ENCODE results near the gene FSTL5. TPM values are rescaled to one million over a fixed set of nuclear protein-coding genes. Genes with fewer than 3 reads are reported as not detected.

The FSTL5 gene
- total RNA-seq, 1 experiment from 2014 or later, result not detected

DNA sequence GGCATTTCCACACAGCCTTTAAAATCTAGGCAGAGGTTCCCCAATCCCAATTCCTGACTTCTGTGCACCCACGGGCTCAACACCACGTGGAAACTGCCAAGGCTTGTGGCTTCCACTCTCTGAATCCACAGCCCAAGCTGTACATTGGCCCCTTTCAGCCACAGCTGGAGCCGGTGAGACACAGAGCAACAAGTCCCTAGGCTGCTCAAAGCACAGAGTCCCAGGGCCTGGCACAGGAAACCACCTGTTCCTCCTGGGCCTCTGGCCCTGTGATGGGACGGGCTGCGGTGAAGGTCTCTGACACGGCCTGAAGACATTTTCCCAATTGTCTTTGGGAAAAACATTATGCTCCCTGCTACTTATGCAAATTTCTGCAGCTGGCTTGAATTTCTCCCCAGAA lies 500.0 kb downstream of the FSTL5 start:
- in situ Hi-C loops (cut with HindIII; ENCODE audit: low pct_unique_long_range_greater_than_20kb, low sequenced_read_pairs), result no loop called here
- DNase-seq (ENCODE audit: low read depth), result no peak

DNA sequence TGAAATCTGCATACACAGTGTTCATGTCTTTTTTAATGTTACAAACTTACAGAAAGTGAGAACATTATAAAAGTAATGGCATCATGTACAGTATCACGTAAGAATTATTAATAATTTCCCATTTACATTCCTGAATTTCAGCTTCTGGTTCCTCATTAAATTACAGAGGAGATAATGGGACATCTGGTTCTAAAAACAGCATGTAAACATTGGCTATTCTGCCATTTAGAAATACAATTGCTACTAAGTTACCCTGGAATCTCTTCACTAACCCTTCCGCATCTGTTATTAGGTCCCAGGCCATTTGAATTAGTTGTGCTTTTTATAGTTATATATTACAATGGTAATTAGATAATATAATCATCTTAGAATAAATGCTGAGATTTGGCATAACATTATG lies 505.1 kb downstream of the FSTL5 start:
- in situ Hi-C loops (cut with HindIII; ENCODE audit: low pct_unique_long_range_greater_than_20kb, low sequenced_read_pairs), result no loop called here
- no peak for DNase-seq (ENCODE audit: low read depth)

- no peak for DNase-seq (ENCODE audit: low read depth)
- in situ Hi-C loops (cut with HindIII; ENCODE audit: low pct_unique_long_range_greater_than_20kb, low sequenced_read_pairs), result no loop called here
These were observed 506.2 kb downstream of the FSTL5 start for GRCh38 chr4:161657616-161658015.

- DNase-seq (ENCODE audit: low read depth), result no peak
- in situ Hi-C loops (cut with HindIII; ENCODE audit: low pct_unique_long_range_greater_than_20kb, low sequenced_read_pairs), result no loop called here
These were observed 507.2 kb downstream of the FSTL5 start for GRCh38 chr4:161656594-161656993.

- in situ Hi-C loops (cut with HindIII; ENCODE audit: low pct_unique_long_range_greater_than_20kb, low sequenced_read_pairs), result no loop called here
These were observed 508.7 kb downstream of the FSTL5 start for GRCh38 chr4:161655148-161655547.

DNA sequence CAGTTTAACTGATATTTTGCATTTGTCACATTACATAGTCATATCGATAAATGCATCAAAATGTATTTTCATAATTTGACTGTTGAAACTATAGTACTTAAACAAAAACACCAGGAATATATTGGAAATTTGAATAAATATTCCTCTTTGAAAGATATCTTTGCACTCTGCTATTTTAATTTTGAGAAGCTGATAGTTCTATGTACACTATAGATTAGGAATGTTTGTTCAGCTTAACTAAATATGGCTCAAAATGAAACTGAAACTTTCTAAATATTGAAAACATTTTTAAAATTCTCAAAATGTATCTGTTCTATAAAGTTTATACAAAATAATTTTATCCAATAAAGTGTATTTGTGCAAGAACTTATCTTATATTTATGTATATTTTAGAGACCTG lies 510.1 kb downstream of the FSTL5 start:
- in situ Hi-C loops (cut with HindIII; ENCODE audit: low pct_unique_long_range_greater_than_20kb, low sequenced_read_pairs), result no loop called here
- DNase-seq (ENCODE audit: low read depth), result no peak

More at GRCh38 chr4:161655148-161655547, 508.7 kb downstream of the FSTL5 start:
- DNase-seq (ENCODE audit: low read depth), result no peak

- in situ Hi-C loops (cut with HindIII; ENCODE audit: low pct_unique_long_range_greater_than_20kb, low sequenced_read_pairs), result no loop called here
- no peak for DNase-seq (ENCODE audit: low read depth)
These were observed 512.2 kb downstream of the FSTL5 start for GRCh38 chr4:161651586-161651985.

DNA sequence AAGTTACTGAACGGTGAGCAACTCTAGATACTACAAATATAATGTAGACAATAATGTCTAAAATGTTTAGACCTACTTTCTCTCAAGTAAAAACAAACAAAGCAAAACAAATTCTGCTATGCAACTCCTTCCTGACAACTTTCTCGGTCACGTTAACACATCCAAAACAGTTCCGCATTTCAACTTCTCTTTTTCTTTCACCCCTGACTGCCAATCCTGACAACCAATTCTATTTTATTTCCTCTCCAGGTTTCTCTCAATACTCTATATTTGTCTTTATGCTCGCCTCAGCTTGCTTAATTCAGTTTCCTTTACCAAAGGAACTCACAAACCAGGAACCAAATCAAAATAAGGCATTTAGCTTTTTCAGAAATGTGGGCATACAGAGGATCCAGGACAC lies 513.0 kb downstream of the FSTL5 start:
- DNase-seq (ENCODE audit: low read depth), result no peak
- in situ Hi-C loops (cut with HindIII; ENCODE audit: low pct_unique_long_range_greater_than_20kb, low sequenced_read_pairs), result no loop called here

DNA sequence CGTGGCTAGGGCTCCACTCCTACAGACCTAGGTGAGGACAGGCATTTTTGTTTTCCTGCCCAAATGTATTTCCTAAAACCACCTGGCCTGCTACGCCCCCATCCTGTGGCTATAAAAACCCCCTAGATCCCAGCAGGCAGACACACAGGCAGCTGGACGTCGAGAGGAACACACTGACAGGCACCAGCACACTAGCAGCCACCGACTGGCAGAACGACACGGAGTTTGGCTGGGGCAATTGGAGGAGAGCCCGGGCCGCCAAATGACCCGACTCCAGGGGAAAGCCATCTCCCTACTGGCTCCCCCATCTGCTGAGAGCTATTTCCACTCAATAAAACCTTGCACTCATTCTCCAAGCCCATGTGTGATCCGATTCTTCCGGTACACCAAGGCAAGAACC lies 516.0 kb downstream of the FSTL5 start:
- DNase-seq (ENCODE audit: low read depth), result no peak
- in situ Hi-C loops (cut with HindIII; ENCODE audit: low pct_unique_long_range_greater_than_20kb, low sequenced_read_pairs), result no loop called here

GRCh38 chr4:161642708-161643107 lies 521.1 kb downstream of the FSTL5 start:
- in situ Hi-C loops (cut with HindIII; ENCODE audit: low pct_unique_long_range_greater_than_20kb, low sequenced_read_pairs), result no loop called here
- no peak for DNase-seq (ENCODE audit: low read depth)

DNA sequence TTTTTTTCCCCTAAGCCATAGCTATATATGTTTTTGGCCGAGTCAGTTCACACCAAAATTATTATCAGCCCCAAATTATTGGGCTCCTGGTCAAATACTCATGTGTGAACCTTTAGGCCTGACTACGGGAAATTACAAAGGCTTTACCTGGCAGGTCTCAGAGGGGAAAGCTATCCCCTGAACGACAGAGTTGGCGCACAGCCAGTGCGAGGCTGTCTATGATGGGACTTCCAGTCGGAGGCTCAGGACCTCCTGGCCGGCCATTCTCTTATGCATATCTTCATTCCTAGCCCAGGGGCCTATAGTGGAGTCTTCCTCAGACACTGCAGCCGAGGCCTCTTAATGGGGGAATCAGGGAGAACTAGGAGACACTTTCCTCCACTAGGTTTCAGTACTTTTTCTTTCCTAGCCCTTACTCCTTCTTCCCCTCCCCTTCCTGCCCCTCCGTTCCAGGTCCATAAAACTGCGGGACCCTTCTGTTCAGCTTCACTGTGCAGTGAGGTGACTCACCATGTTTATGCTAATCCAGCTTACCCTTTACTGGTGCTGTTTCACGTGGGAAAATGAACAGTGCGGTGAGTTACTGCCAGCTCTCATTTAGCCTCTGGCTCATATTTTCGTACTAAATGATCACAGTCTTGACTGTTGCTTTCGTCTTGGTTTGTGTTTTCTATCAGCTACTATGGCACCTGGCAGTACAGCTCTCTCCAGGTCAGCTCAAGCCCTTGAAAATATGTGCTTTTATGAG lies 533.9 kb downstream of the FSTL5 start:
- in situ Hi-C loops (cut with HindIII; ENCODE audit: low pct_unique_long_range_greater_than_20kb, low sequenced_read_pairs), result no loop called here
- DNase-seq (ENCODE audit: low read depth), result no peak

DNA sequence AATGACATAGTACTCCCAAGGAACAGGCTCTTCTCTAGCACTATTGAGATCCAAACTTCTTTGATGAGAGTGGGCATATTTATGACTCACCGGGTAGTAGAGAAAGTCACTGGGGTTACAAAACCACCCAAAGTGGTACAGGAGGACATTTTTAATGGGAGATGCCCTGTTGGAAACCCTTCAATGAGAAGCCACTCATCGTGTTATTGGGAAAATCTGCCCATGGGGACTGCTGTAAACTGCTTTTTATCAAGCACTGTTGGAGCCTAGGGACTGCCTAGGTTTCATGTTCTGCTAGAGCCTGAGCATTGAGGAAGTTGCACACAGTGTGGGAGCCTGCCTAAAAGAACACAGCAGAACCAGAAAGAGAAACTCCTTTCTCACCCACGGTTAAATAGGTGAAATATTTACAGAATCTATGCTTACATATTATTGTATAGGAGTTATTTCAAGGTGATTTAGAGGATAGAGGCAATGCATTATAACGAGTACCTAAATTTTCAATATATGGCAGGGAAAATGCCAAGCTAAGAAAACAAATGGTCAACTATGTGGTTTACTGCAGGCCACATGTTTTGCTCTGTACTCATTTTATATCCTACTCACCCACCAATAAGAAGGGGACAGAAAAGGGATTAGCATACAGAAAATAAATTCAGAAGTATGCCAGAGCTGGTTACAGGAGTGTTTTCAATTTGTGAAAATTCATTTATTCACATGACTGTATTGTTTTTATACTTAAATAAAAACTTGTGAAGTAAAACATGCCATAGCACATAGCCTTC lies 559.1 kb downstream of the FSTL5 start:
- no peak for DNase-seq (ENCODE audit: low read depth)
- in situ Hi-C loops (cut with HindIII; ENCODE audit: low pct_unique_long_range_greater_than_20kb, low sequenced_read_pairs), result no loop called here

GRCh38 chr4:161601011-161601410 lies 562.8 kb downstream of the FSTL5 start:
- no peak for DNase-seq (ENCODE audit: low read depth)
- in situ Hi-C loops (cut with HindIII; ENCODE audit: low pct_unique_long_range_greater_than_20kb, low sequenced_read_pairs), result no loop called here

GRCh38 chr4:161595230-161595771 lies 568.5 kb downstream of the FSTL5 start:
- in situ Hi-C loops (cut with HindIII; ENCODE audit: low pct_unique_long_range_greater_than_20kb, low sequenced_read_pairs), result no loop called here
- no peak for DNase-seq (ENCODE audit: low read depth)

- DNase-seq (ENCODE audit: low read depth), result no peak
- in situ Hi-C loops (cut with HindIII; ENCODE audit: low pct_unique_long_range_greater_than_20kb, low sequenced_read_pairs), result no loop called here
These were observed 578.8 kb downstream of the FSTL5 start for GRCh38 chr4:161585011-161585410.

GRCh38 chr4:161583549-161583948 lies 580.3 kb downstream of the FSTL5 start:
- in situ Hi-C loops (cut with HindIII; ENCODE audit: low pct_unique_long_range_greater_than_20kb, low sequenced_read_pairs), result no loop called here

DNA sequence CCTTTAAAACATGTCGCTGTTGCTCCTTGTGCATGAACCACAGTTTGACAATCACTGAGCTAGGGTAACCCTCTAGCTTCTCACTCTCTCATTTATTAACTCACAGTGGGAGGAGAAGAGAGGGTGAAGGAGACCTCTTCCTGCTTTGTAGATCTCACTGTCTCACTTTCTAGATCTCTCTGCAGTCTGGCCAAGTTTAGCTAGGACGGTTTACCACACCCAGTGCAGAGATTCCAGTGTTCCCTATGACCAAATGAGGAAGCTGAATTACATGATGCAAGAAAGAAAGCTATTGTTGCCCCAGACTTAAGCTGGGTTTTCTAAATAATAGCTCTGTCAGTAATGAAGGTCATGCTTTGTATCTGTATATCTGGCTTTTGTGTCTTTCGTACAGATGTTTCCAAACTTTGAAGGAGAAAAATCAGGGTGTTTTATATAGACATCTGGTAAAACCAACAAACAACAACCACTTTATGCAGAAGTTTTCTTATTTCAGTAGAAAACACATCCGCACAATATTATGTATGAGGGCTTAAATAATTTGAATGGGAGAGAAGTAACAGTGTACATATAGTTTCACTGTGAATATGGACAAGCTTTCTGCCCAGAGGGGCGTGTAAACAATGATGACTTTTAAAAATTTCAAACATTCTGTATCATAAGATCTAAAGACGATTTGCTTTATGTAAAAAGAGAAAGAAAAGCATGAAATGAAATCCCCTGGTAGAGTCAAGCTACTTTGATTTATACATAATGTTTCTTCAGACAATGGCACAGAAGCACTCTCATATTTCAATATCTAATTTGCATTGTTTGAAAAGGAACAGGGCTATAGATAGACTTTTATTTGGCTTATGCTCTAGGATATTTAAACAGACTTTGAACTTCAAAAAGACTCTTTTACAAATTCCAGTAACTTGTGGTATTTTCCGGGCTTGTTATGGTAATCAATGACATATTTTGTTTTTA lies 582.3 kb downstream of the FSTL5 start:
- in situ Hi-C loops (cut with HindIII; ENCODE audit: low pct_unique_long_range_greater_than_20kb, low sequenced_read_pairs), result no loop called here
- DNase-seq (ENCODE audit: low read depth), result no peak

More at GRCh38 chr4:161583549-161583948, 580.3 kb downstream of the FSTL5 start:
- DNase-seq (ENCODE audit: low read depth), result no peak

DNA sequence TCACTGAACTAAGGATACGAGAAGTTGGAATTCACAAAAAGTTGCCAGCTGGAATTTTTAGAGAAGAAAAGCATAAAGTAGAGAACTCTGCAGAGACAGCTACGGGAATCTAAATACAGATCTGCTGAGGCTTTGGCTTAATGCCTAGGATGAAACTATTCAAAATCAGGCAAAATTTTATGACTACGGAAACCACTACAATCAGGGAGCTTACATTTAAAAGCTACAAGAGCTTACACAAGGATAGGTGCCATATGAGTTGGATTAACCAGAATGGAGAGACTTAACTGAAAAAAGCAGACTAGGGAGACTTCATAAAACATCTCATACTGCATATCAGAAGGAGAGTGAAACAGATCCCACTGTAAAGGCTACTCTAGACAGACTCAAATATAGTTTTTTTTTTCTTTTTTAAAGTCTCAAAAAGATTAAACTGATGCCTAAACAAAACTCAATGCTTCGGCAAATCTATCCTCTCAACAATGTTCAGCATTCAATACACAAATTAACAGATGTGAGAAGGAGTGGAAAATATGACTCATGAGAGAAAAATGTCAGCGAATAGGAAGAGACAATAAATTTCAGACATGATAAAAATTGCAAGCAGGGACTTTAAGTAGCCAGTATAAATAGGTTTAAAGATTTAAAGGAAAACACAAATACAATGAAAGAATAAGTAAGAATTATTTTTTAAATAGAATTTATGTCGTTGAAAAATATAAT lies 586.1 kb downstream of the FSTL5 start:
- in situ Hi-C loops (cut with HindIII; ENCODE audit: low pct_unique_long_range_greater_than_20kb, low sequenced_read_pairs), result no loop called here
- peak; percentile 17 for DNase-seq (ENCODE audit: low read depth)
